Endothelial cell of umbilical vein (primary cell): ENCODE data around the gene CIP2A. TPM values are rescaled to one million over a fixed set of nuclear protein-coding genes. Genes with fewer than 3 reads are reported as not detected.

ENCODE experiments used
- BruUV-seq: library from RNA; stranded (reverse); fragments of 400-500 nt; replicated peaks from 2 replicates; lab custom pipeline; 2021; lab: Mats Ljungman, UMichigan
- CTCF ChIA-PET: fragments of 300-600, 350-600 bp; sonication (Branson Sonifier 250); formaldehyde crosslinking; loops from one replicate; lab custom pipeline; 2021; ENCODE audit warnings: antibody characterized with exemption, inconsistent platforms; lab: Charles Lee
- POLR2A ChIA-PET: fragments of 300-600, 350-600 bp; sonication (Branson Sonifier 250); formaldehyde crosslinking; loops from one replicate; lab custom pipeline; 2021; ENCODE audit warnings: antibody characterized with exemption, inconsistent platforms; lab: Charles Lee
- DNase-seq: peaks from one replicate; pipeline ENCODE4 v3.0.0-alpha.2; 2011; ENCODE audit warnings: low read depth, low spot score
- FAIRE-seq: peaks from 2 replicates; lab custom pipeline; 2011; peaks lifted over from hg19 to GRCh38; lab: Jason Lieb, UNC
- H2AFZ ChIP-seq: 2 replicates; pipeline ENCODE4 v1.6.0; 2012; ENCODE audit warnings: low read depth, low read length, control low read depth, inconsistent platforms
- H3K27ac ChIP-seq: 2 replicates; pipeline ENCODE4 v1.5.1; 2011; ENCODE audit warnings: low read depth, mild to moderate bottlenecking, control low read depth, low read length, moderate library complexity; ENCODE audit not compliant: insufficient read depth
- H3K27me3 ChIP-seq, 2 experiments: 2 replicates each; pipeline versions ENCODE4 v1.6.0 to v1.6.1; 2011; ENCODE audit warnings: low read length in 2 of 2, mixed read lengths in 1 of 2; ENCODE audit not compliant: control insufficient read depth in 2 of 2, insufficient read depth in 2 of 2
- H3K36me3 ChIP-seq, 2 experiments: 2 replicates in 1 of 2; 3 replicates in 1 of 2; pipeline ENCODE4 v1.5.1; 2011; ENCODE audit warnings: low read length in 2 of 2, mild to moderate bottlenecking in 1 of 2, moderate library complexity in 1 of 2; ENCODE audit not compliant: control insufficient read depth in 2 of 2, insufficient read depth in 2 of 2; ENCODE audit errors: extremely low read depth in 1 of 2
- H3K4me1 ChIP-seq: 3 replicates; pipeline ENCODE4 v1.5.1; 2011; ENCODE audit warnings: mild to moderate bottlenecking, low read length; ENCODE audit not compliant: control insufficient read depth, insufficient read depth; ENCODE audit errors: extremely low read depth
- H3K4me2 ChIP-seq: 2 replicates; pipeline ENCODE4 v1.6.1; 2011; ENCODE audit warnings: low read length, control low read depth, mixed read lengths; ENCODE audit not compliant: insufficient read depth
- H3K4me3 ChIP-seq, 3 experiments: fragments of 200-600 bp in 1 of 3; sonication (generic), shearing (Covaris generic) in 1 of 3; replicated peaks in 1 of 3; 2 replicates each; pipeline ENCODE4 v1.5.1; 2011 to 2016; ENCODE audit warnings: control low read depth in 3 of 3, low read length in 3 of 3, mild to moderate bottlenecking in 2 of 3, inconsistent platforms in 1 of 3, low read depth in 1 of 3, moderate library complexity in 1 of 3; ENCODE audit not compliant: insufficient read depth in 1 of 3
- H3K79me2 ChIP-seq: 2 replicates; pipeline ENCODE4 v1.6.0; 2012; ENCODE audit warnings: low read length, inconsistent platforms; ENCODE audit not compliant: control insufficient read depth, insufficient read depth
- H3K9ac ChIP-seq: replicated peaks from 2 replicates; pipeline ENCODE3; 2011; ENCODE audit warnings: low read length, control low read depth; ENCODE audit not compliant: insufficient read depth; ENCODE audit errors: extremely low read depth
- H3K9me1 ChIP-seq: replicated peaks from 3 replicates; pipeline ENCODE4 v1.6.0; 2011; ENCODE audit warnings: mild to moderate bottlenecking, low read length; ENCODE audit not compliant: control insufficient read depth, insufficient read depth; ENCODE audit errors: extremely low read depth
- H3K9me3 ChIP-seq: replicated peaks from 2 replicates; pipeline ENCODE4 v1.5.1; 2012; ENCODE audit warnings: low read length, inconsistent platforms; ENCODE audit not compliant: control insufficient read depth, insufficient read depth
- H4K20me1 ChIP-seq: replicated peaks from 2 replicates; pipeline ENCODE3; 2011; ENCODE audit warnings: mild to moderate bottlenecking, low read length; ENCODE audit not compliant: control insufficient read depth, insufficient read depth; ENCODE audit errors: extremely low read depth
- EZH2 ChIP-seq: IDR thresholded peaks from 2 replicates; pipeline ENCODE4 v1.6.1; 2012; ENCODE audit warnings: borderline replicate concordance, low read depth, mild to moderate bottlenecking, moderate library complexity, low read length, inconsistent platforms; ENCODE audit not compliant: severe bottlenecking
- FOS ChIP-seq: IDR thresholded peaks from 2 replicates; pipeline ENCODE4 v1.6.1; 2011; ENCODE audit warnings: mild to moderate bottlenecking, low read length, moderate library complexity, borderline replicate concordance; ENCODE audit not compliant: insufficient read depth
- GATA2 ChIP-seq: IDR thresholded peaks from 2 replicates; pipeline ENCODE4 v1.7.0; 2011; ENCODE audit warnings: low read depth, mild to moderate bottlenecking, moderate library complexity, mixed read lengths, low read length; ENCODE audit not compliant: insufficient read length, insufficient read depth
- JUN ChIP-seq: IDR thresholded peaks from 2 replicates; pipeline ENCODE4 v1.6.1; 2011; ENCODE audit warnings: borderline replicate concordance, low read depth; ENCODE audit not compliant: insufficient read length, insufficient read depth
- MAX ChIP-seq: IDR thresholded peaks from 2 replicates; pipeline ENCODE4 v1.6.1; 2011; ENCODE audit not compliant: insufficient read depth, insufficient read length
- MYC ChIP-seq: IDR thresholded peaks from one replicate; pipeline ENCODE4 v1.6.1; 2011; ENCODE audit warnings: mild to moderate bottlenecking, low read depth, low read length
- POLR2A ChIP-seq: IDR thresholded peaks from 2 replicates; pipeline ENCODE4 v1.6.1; 2012; ENCODE audit warnings: low read depth, mild to moderate bottlenecking, control low read depth, low read length
- POLR2AphosphoS5 ChIP-seq: IDR thresholded peaks from 2 replicates; pipeline ENCODE4 v1.6.1; 2012; ENCODE audit warnings: low read depth, mild to moderate bottlenecking, control low read depth, low read length, moderate library complexity; ENCODE audit not compliant: insufficient read depth
- dilution Hi-C: fragments of 300-500 bp; cut with MboI; formaldehyde crosslinking; loops from one replicate; pipeline ENCODE4 v1.15.0; 2019; ENCODE audit warnings: low sequenced_read_pairs; ENCODE audit not compliant: extremely low pct_ligation_motif_present
- intact Hi-C: fragments of 100-400 bp; cut with micrococcal nuclease; formaldehyde crosslinking; loops from one replicate; pipeline ENCODE4 v1.10.0; 2022
- polyA plus RNA-seq, 4 experiments: library from polyadenylated mRNA; depleted of rRNA in 3 of 4; stranded (reverse) in 3 of 4; unstranded in 1 of 4; fragments of >200 nt; gene quantifications; 2 replicates each; pipeline versions ENCODE4 v1.2.1 to v1.2.3, GENCODE V29; 2011 to 2012; ENCODE audit warnings: missing spikeins in 1 of 4
- total RNA-seq: library from RNA; stranded (reverse); gene quantifications from 2 replicates; pipeline ENCODE4 v1.2.3, GENCODE V29; 2021
- TF ChIP-seq, protein P1 (sequence below), 2 donors: IDR thresholded peaks; 1 replicate in 1 of 2; 2 replicates in 1 of 2; pipeline ENCODE4 v1.5.1; 2011; ENCODE audit warnings: low read length in 2 of 2, mild to moderate bottlenecking in 2 of 2, moderate library complexity in 2 of 2, control low read depth in 1 of 2, inconsistent platforms in 1 of 2, low read depth in 1 of 2; ENCODE audit not compliant: insufficient read depth in 1 of 2; ENCODE audit errors: extremely low read depth in 1 of 2

Gene CIP2A
- total and polyA plus RNA-seq, 2 donors (not counting 3 experiments of a cell fraction or from before 2014, with no cell fraction given): 9.4 to 33.7 TPM

GRCh38 chr3:108524537-108524936 is 64.7 kb downstream of the CIP2A start:
- dilution Hi-C loops: no loop called here
- H3K27me3 ChIP-seq: peaks cover under 1% of the 10 kb centered on the region in 2 experiments
- BruUV-seq: no TSS peak
- H4K20me1 ChIP-seq: no peaks in the 10 kb centered on the region
- no peaks in the 10 kb centered on the region for H3K4me1 ChIP-seq
- FAIRE-seq: no peak
- POLR2A ChIA-PET: no interaction called here
- no peaks in the 10 kb centered on the region for H3K79me2 ChIP-seq
- H3K4me2 ChIP-seq: no peak overlapping the region
- no peak for DNase-seq
- no peaks in the 10 kb centered on the region for H3K9me1 ChIP-seq
- TF ChIP-seq MAX: no peak
- no peak for TF ChIP-seq GATA2
- TF ChIP-seq, protein P1, sequence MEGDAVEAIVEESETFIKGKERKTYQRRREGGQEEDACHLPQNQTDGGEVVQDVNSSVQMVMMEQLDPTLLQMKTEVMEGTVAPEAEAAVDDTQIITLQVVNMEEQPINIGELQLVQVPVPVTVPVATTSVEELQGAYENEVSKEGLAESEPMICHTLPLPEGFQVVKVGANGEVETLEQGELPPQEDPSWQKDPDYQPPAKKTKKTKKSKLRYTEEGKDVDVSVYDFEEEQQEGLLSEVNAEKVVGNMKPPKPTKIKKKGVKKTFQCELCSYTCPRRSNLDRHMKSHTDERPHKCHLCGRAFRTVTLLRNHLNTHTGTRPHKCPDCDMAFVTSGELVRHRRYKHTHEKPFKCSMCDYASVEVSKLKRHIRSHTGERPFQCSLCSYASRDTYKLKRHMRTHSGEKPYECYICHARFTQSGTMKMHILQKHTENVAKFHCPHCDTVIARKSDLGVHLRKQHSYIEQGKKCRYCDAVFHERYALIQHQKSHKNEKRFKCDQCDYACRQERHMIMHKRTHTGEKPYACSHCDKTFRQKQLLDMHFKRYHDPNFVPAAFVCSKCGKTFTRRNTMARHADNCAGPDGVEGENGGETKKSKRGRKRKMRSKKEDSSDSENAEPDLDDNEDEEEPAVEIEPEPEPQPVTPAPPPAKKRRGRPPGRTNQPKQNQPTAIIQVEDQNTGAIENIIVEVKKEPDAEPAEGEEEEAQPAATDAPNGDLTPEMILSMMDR (IDR thresholded peaks at IDR 0.05; ENCODE audit: extremely low read depth in 1 of 2, insufficient read depth in 1 of 2, low read depth in 1 of 2, low read length in 2 of 2): no peak
- no peak for TF ChIP-seq FOS
- TF ChIP-seq POLR2AphosphoS5: no peak
- TF ChIP-seq POLR2A: no peak
- no peak for TF ChIP-seq MYC
- TF ChIP-seq EZH2: no peak
- TF ChIP-seq JUN: no peak
- H3K4me3 ChIP-seq: no peak overlapping the region
- no peaks in the 10 kb centered on the region for H3K36me3 ChIP-seq
- intact Hi-C loops: no loop called here
- no peaks in the 10 kb centered on the region for H3K9me3 ChIP-seq
- CTCF ChIA-PET: no interaction called here
- no peak overlapping the region for H3K9ac ChIP-seq
- no peak overlapping the region for H3K27ac ChIP-seq
- H2AFZ ChIP-seq: no peak overlapping the region
